ENCODE results near the gene NYAP2.

Gene NYAP2

GRCh38 chr2:225637259-225637658, 237.7 kb downstream of the NYAP2 start:
- no peak for FAIRE-seq

DNA sequence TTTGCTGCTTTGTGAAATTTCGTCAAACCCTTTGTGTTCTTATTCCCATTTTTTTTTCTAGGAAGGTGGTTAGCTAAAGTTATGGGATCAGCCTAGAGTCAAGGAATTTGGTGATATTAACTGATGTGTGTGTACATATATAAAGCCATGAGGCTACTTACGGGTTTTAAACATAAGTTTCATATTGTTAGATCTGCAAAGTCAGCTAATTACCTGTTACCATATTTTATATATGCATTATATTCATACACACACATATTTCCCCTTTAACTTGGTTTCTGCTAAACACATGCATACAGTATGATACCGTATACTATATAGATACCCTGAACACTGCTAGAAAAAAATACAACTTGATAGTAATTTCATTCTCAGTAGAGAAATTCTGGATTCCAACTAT, 241.0 kb downstream of the NYAP2 start:
- no peak for FAIRE-seq

GRCh38 chr2:225649274-225649673, 249.8 kb downstream of the NYAP2 start:
- no peak for FAIRE-seq

DNA sequence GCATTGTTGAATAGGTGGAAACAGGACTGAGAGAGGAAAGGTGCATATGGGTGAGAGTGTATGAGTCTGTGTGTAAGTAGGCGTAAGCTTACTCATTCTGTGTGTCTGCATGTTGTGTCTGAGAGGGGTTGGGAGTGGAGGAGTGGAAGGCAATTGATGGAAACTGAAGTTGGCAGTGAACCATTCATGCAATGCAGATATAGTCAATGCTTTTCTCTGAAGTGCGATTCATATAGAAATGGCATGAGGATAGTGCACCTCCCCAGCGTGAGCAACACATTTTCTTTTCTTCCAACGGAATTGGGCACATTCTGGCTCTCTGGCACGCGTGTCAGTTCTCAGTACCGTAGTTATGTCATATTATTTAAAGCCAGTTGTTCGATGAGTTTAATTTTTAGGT, 250.5 kb downstream of the NYAP2 start:
- FAIRE-seq = no peak

GRCh38 chr2:225660262-225661131, 261.0 kb downstream of the NYAP2 start:
- FAIRE-seq = peak; percentile 84

DNA sequence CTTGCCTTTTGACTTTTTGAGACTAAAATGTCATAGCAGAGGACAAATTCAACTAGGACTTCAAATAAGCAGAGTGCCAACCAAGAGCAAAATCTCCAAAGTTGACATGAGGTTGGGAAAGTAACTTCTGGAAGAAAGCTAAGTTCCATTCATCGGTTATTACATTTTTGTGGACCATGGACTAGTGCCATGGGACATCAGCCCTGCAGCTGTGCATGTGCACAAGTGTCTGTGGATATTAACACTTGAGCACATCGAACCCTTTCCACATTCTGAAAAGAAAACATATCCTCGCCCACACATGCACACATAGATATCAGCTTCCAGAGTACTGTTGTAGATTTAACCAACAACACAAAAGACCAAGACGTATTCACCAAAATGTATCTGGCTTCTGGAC, 262.6 kb downstream of the NYAP2 start:
- FAIRE-seq = no peak

DNA sequence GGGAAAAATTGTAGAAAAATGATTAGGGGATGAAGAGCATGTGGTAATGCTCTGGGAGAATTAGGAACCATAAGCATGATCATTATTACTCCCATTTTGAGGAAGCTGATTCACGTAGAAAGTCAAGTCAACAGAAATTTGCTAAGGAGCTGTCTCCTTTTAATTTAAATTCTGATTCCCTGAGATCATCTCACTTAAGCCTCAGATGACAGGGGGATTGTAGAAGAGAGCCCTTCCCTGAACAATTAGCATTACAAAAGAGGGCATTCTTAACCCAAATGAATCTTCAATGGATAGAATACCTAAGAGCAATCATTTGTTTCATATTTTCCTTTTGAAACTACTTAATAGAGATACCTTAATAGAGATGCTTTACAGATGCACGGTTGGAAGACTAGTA, 267.9 kb downstream of the NYAP2 start:
- FAIRE-seq = no peak

GRCh38 chr2:225668606-225669266, 269.2 kb downstream of the NYAP2 start:
- peak; percentile 95 for FAIRE-seq

GRCh38 chr2:225670111-225670974, 270.8 kb downstream of the NYAP2 start:
- FAIRE-seq = peak; percentile 96

GRCh38 chr2:225678792-225679191, 279.3 kb downstream of the NYAP2 start:
- no peak for FAIRE-seq

GRCh38 chr2:225683258-225683657, 283.7 kb downstream of the NYAP2 start:
- FAIRE-seq = no peak

DNA sequence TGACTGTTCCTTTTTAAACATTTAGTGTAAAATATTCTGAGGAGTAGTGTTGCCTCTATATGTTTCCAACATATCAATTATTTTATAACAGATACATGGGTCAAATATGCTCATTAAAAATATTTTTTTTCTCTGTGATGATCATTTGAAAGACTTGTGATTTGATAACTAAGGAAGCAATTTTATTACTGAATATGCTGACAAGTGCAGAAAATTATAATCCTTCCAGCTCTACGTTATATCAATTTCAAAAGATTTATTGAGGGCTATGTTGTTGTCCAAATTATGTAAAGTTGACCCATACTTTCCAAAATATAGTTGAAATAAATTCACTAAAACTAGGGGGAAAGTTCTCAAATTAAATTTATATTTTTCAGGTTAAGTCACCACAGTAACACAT, 290.6 kb downstream of the NYAP2 start:
- FAIRE-seq = no peak

- FAIRE-seq = no peak
Observed at GRCh38 chr2:225691711-225692110, 292.2 kb downstream of the NYAP2 start.

- FAIRE-seq = no peak
Observed at GRCh38 chr2:225693259-225693658, 293.7 kb downstream of the NYAP2 start.

GRCh38 chr2:225694664-225695063, 295.2 kb downstream of the NYAP2 start:
- no peak for FAIRE-seq

GRCh38 chr2:225697936-225698335, 298.4 kb downstream of the NYAP2 start:
- FAIRE-seq = no peak

Measured in endometrium (tissue), 2 donors.